Mucosa of stomach (tissue), 1 donor: ENCODE measurements around the gene MEGF6.

Experiments used
- H3K27me3 ChIP-seq: one replicate; pipeline ENCODE4 v1.7.0; 2013; ENCODE audit warnings: mild to moderate bottlenecking, low read length; ENCODE audit not compliant: control insufficient read depth, insufficient read depth
- H3K36me3 ChIP-seq: one replicate; pipeline ENCODE4 v1.7.0; 2013; ENCODE audit warnings: low read length; ENCODE audit not compliant: control insufficient read depth, insufficient read depth
- H3K4me1 ChIP-seq: one replicate; pipeline ENCODE4 v1.7.0; 2013; ENCODE audit warnings: mild to moderate bottlenecking, low read length; ENCODE audit not compliant: control insufficient read depth, insufficient read depth
- H3K4me3 ChIP-seq: one replicate; pipeline ENCODE4 v1.7.0; 2013; ENCODE audit warnings: low read length
- H3K9ac ChIP-seq: one replicate; pipeline ENCODE4 v1.7.0; 2013; ENCODE audit warnings: mild to moderate bottlenecking, low read length, moderate library complexity
- H3K9me3 ChIP-seq: one replicate; pipeline ENCODE4 v1.7.0; 2013; ENCODE audit warnings: mild to moderate bottlenecking, low read length, moderate library complexity; ENCODE audit not compliant: control insufficient read depth
- donor health status: Pancreatic carcinoma.

MEGF6 gene

GRCh38 chr1:3466366-3467075 lies 144.8 kb downstream of the MEGF6 start:
- Histone ChIP-seq H3K27me3 (no peaks in the 10 kb centered on the region), H3K9ac (peak overlapping the region; percentile 9)

GRCh38 chr1:3465935-3466321 lies 145.4 kb downstream of the MEGF6 start:
- Histone ChIP-seq H3K9me3 (no peaks in the 10 kb centered on the region), H3K27me3 (no peaks in the 10 kb centered on the region), H3K4me1 (peaks cover 65% of the 10 kb centered on the region), H3K4me3 (no peak overlapping the region), H3K9ac (no peak overlapping the region), H3K36me3 (peaks cover 3% of the 10 kb centered on the region)

More at GRCh38 chr1:3466366-3467075, 144.8 kb downstream of the MEGF6 start:
- Histone ChIP-seq H3K4me1 (peaks cover 65% of the 10 kb centered on the region), H3K4me3 (no peak overlapping the region), H3K9me3 (no peaks in the 10 kb centered on the region), H3K36me3 (no peaks in the 10 kb centered on the region)

GRCh38 chr1:3465091-3465934 lies 146.0 kb downstream of the MEGF6 start:
- Histone ChIP-seq H3K9me3 (no peaks in the 10 kb centered on the region), H3K4me1 (peaks cover 65% of the 10 kb centered on the region), H3K36me3 (peaks cover 3% of the 10 kb centered on the region), H3K9ac (no peak overlapping the region), H3K4me3 (no peak overlapping the region), H3K27me3 (no peaks in the 10 kb centered on the region)

- no peak overlapping the region for H3K9ac ChIP-seq
- H3K4me3 ChIP-seq: no peak overlapping the region
- no peaks in the 10 kb centered on the region for H3K27me3 ChIP-seq
- H3K36me3 ChIP-seq: peaks cover 3% of the 10 kb centered on the region
- no peaks in the 10 kb centered on the region for H3K9me3 ChIP-seq
- H3K4me1 ChIP-seq: peaks cover 66% of the 10 kb centered on the region
These were observed 146.7 kb downstream of the MEGF6 start for GRCh38 chr1:3464649-3465025.

- H3K36me3 ChIP-seq: peaks cover 3% of the 10 kb centered on the region
- no peaks in the 10 kb centered on the region for H3K27me3 ChIP-seq
- H3K9me3 ChIP-seq: no peaks in the 10 kb centered on the region
- H3K4me3 ChIP-seq: no peak overlapping the region
- H3K9ac ChIP-seq: no peak overlapping the region
- peaks cover 66% of the 10 kb centered on the region for H3K4me1 ChIP-seq
These were observed 147.2 kb downstream of the MEGF6 start for GRCh38 chr1:3463891-3464648.

GRCh38 chr1:3463408-3463863 lies 147.9 kb downstream of the MEGF6 start:
- H3K9ac ChIP-seq: no peak overlapping the region
- H3K4me1 ChIP-seq: peaks cover 73% of the 10 kb centered on the region
- H3K36me3 ChIP-seq: peaks cover 3% of the 10 kb centered on the region
- no peaks in the 10 kb centered on the region for H3K27me3 ChIP-seq
- H3K9me3 ChIP-seq: no peaks in the 10 kb centered on the region
- no peak overlapping the region for H3K4me3 ChIP-seq

GRCh38 chr1:3463013-3463385 lies 148.3 kb downstream of the MEGF6 start:
- H3K9ac ChIP-seq: no peak overlapping the region
- no peak overlapping the region for H3K4me3 ChIP-seq
- peaks cover 3% of the 10 kb centered on the region for H3K36me3 ChIP-seq
- peaks cover 74% of the 10 kb centered on the region for H3K4me1 ChIP-seq
- no peaks in the 10 kb centered on the region for H3K9me3 ChIP-seq
- H3K27me3 ChIP-seq: no peaks in the 10 kb centered on the region

- H3K4me1 ChIP-seq: peaks cover 74% of the 10 kb centered on the region
- no peaks in the 10 kb centered on the region for H3K27me3 ChIP-seq
- no peak overlapping the region for H3K4me3 ChIP-seq
- peaks cover 3% of the 10 kb centered on the region for H3K36me3 ChIP-seq
- H3K9me3 ChIP-seq: no peaks in the 10 kb centered on the region
- H3K9ac ChIP-seq: peak overlapping the region; percentile 17
These were observed 148.8 kb downstream of the MEGF6 start for GRCh38 chr1:3462356-3463012.

GRCh38 chr1:3461934-3462275 lies 149.4 kb downstream of the MEGF6 start:
- Histone ChIP-seq H3K27me3 (no peaks in the 10 kb centered on the region), H3K9me3 (no peaks in the 10 kb centered on the region), H3K9ac (peak overlapping the region; percentile 17), H3K36me3 (peaks cover 3% of the 10 kb centered on the region), H3K4me1 (peaks cover 74% of the 10 kb centered on the region), H3K4me3 (no peak overlapping the region)

GRCh38 chr1:3461238-3461933 lies 149.9 kb downstream of the MEGF6 start:
- Histone ChIP-seq H3K27me3 (no peaks in the 10 kb centered on the region), H3K4me1 (peaks cover 74% of the 10 kb centered on the region), H3K36me3 (peaks cover 3% of the 10 kb centered on the region), H3K4me3 (no peak overlapping the region), H3K9me3 (no peaks in the 10 kb centered on the region), H3K9ac (peak overlapping the region; percentile 68)

- Histone ChIP-seq H3K4me3 (no peak overlapping the region), H3K9me3 (no peaks in the 10 kb centered on the region), H3K4me1 (peaks cover 74% of the 10 kb centered on the region), H3K36me3 (peaks cover 3% of the 10 kb centered on the region), H3K27me3 (no peaks in the 10 kb centered on the region), H3K9ac (peak overlapping the region; percentile 68)
These were observed 150.6 kb downstream of the MEGF6 start for GRCh38 chr1:3460672-3461131.
